Thyroid gland (tissue), 4 donors: Measurements from ENCODE around the gene KRTAP12-1.
"Not testable (repeated sequence)": the region's sequence is repeated elsewhere in the genome, so short reads cannot be mapped to it uniquely, and the experiment has no call there.

Experiments used
- POLR2A ChIP-seq, 2 donors: fragments of 450-650 bp; IDR thresholded peaks; one replicate each; pipeline ENCODE4 v1.6.1; 2017; ENCODE audit warnings: antibody characterized with exemption in 2 of 2, mild to moderate bottlenecking in 2 of 2, moderate library complexity in 1 of 2
- TF ChIP-seq, protein P1 (sequence below), 6 experiments: fragments of 200-600 bp in 3 of 6; fragments of 450-650 bp in 3 of 6; sonication (generic) in 3 of 6; IDR thresholded peaks; one replicate each; pipeline ENCODE4 v1.5.1; 2016 to 2019; ENCODE audit warnings: antibody characterized with exemption in 6 of 6, mild to moderate bottlenecking in 2 of 6, inconsistent platforms in 1 of 6, moderate library complexity in 1 of 6

DNA sequence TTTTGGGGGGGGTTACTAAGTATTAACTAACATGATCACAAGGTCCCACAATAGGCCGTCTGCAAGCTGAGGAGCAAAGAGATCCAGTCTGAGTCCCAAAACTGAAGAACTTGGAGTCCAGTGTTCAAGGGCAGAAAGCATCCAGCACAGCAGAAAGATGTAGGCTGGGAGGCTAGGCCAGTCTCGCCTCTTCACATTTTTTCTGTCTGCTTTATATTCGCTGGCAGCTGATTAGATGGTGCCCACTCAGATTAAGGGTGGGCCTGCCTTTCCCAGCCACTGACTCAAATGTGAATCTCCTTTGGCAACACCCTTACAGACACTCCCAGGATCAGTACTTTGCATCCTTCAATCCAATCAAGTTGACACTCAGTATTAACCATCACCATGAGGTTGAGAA, 7.8 kb upstream of the KRTAP12-1 start:
- TF ChIP-seq, protein P1, sequence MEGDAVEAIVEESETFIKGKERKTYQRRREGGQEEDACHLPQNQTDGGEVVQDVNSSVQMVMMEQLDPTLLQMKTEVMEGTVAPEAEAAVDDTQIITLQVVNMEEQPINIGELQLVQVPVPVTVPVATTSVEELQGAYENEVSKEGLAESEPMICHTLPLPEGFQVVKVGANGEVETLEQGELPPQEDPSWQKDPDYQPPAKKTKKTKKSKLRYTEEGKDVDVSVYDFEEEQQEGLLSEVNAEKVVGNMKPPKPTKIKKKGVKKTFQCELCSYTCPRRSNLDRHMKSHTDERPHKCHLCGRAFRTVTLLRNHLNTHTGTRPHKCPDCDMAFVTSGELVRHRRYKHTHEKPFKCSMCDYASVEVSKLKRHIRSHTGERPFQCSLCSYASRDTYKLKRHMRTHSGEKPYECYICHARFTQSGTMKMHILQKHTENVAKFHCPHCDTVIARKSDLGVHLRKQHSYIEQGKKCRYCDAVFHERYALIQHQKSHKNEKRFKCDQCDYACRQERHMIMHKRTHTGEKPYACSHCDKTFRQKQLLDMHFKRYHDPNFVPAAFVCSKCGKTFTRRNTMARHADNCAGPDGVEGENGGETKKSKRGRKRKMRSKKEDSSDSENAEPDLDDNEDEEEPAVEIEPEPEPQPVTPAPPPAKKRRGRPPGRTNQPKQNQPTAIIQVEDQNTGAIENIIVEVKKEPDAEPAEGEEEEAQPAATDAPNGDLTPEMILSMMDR (IDR thresholded peaks at IDR 0.05) = not testable (repeated sequence)
- not testable (repeated sequence) for TF ChIP-seq POLR2A (IDR thresholded peaks at IDR 0.05)
